ENCODE results near the gene SLC8A1.

- TF ChIP-seq POLR2A (IDR thresholded peaks at IDR 0.05) (no peak), CTCF (IDR thresholded peaks at IDR 0.05) (no peak)
Observed at GRCh38 chr2:40341198-40341597, 110.7 kb downstream of the SLC8A1 start.

Data from Peyer's patch (tissue), 4 donors.